ENCODE measurements around the gene RUBCNL.

GRCh38 chr13:46342538-46342937 is 44.5 kb downstream of the RUBCNL start:
- TF ChIP-seq, protein P1, sequence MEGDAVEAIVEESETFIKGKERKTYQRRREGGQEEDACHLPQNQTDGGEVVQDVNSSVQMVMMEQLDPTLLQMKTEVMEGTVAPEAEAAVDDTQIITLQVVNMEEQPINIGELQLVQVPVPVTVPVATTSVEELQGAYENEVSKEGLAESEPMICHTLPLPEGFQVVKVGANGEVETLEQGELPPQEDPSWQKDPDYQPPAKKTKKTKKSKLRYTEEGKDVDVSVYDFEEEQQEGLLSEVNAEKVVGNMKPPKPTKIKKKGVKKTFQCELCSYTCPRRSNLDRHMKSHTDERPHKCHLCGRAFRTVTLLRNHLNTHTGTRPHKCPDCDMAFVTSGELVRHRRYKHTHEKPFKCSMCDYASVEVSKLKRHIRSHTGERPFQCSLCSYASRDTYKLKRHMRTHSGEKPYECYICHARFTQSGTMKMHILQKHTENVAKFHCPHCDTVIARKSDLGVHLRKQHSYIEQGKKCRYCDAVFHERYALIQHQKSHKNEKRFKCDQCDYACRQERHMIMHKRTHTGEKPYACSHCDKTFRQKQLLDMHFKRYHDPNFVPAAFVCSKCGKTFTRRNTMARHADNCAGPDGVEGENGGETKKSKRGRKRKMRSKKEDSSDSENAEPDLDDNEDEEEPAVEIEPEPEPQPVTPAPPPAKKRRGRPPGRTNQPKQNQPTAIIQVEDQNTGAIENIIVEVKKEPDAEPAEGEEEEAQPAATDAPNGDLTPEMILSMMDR (IDR thresholded peaks at IDR 0.05) = no peak
- no peak for TF ChIP-seq EP300 (IDR thresholded peaks at IDR 0.05)
- TF ChIP-seq POLR2AphosphoS5 (IDR thresholded peaks at IDR 0.05) = no peak
